Hepatocyte (in vitro differentiated cells): Measurements from ENCODE around the gene PROC. TPM values are rescaled to one million over a fixed set of nuclear protein-coding genes. Genes with fewer than 3 reads are reported as not detected.

Source experiments
- DNase-seq: peaks from one replicate; pipeline ENCODE4 v3.0.0-alpha.2; 2016; ENCODE audit warnings: low spot score
- H2AFZ ChIP-seq: fragments of 200-600 bp; sonication (generic); 2 replicates; pipeline ENCODE4 v1.6.0; 2016; ENCODE audit warnings: antibody characterized with exemption, mild to moderate bottlenecking
- H3K27ac ChIP-seq: fragments of 200-600 bp; sonication (generic); 2 replicates; pipeline ENCODE4 v1.5.1; 2016; ENCODE audit warnings: mild to moderate bottlenecking
- H3K27me3 ChIP-seq: fragments of 200-600 bp; sonication (generic); 2 replicates; pipeline ENCODE4 v1.6.1; 2016
- H3K36me3 ChIP-seq: fragments of 200-600 bp; sonication (generic); replicated peaks from 2 replicates; pipeline ENCODE4 v1.5.1; 2016; ENCODE audit warnings: low read depth; ENCODE audit not compliant: insufficient read depth
- H3K4me1 ChIP-seq: fragments of 200-600 bp; sonication (generic); 2 replicates; pipeline ENCODE4 v1.5.1; 2016; ENCODE audit warnings: mild to moderate bottlenecking, moderate library complexity; ENCODE audit not compliant: insufficient read depth
- H3K4me2 ChIP-seq: fragments of 200-600 bp; sonication (generic); 2 replicates; pipeline ENCODE4 v1.6.0; 2016
- H3K4me3 ChIP-seq: fragments of 200-600 bp; sonication (generic); 2 replicates; pipeline ENCODE4 v1.5.1; 2016; ENCODE audit warnings: mild to moderate bottlenecking
- H3K79me2 ChIP-seq: fragments of 200-600 bp; sonication (generic); 2 replicates; pipeline ENCODE4 v1.6.0; 2017; ENCODE audit warnings: mild to moderate bottlenecking
- H3K9me2 ChIP-seq: fragments of 200-600 bp; sonication (generic); replicated peaks from 2 replicates; pipeline ENCODE4 v1.6.0; 2017; ENCODE audit warnings: mild to moderate bottlenecking; ENCODE audit not compliant: insufficient read depth
- H3K9me3 ChIP-seq: fragments of 200-600 bp; sonication (generic); 2 replicates; pipeline ENCODE4 v1.5.1; 2016; ENCODE audit warnings: low read depth, mild to moderate bottlenecking
- H4K20me1 ChIP-seq: fragments of 200-600 bp; sonication (generic); 2 replicates; pipeline ENCODE4 v1.6.0; 2016; ENCODE audit warnings: mild to moderate bottlenecking; ENCODE audit not compliant: insufficient read depth, poor library complexity, severe bottlenecking
- EZH2 ChIP-seq: fragments of 200-600 bp; sonication (generic); IDR thresholded peaks from 2 replicates; pipeline ENCODE4 v1.6.1; 2016; ENCODE audit warnings: antibody characterized with exemption, mild to moderate bottlenecking, borderline replicate concordance
- EZH2phosphoT487 ChIP-seq: fragments of 200-600 bp; sonication (generic); IDR thresholded peaks from one replicate; pipeline ENCODE4 v1.6.1; 2018; ENCODE audit warnings: antibody characterized with exemption, mild to moderate bottlenecking, low read depth, moderate library complexity; ENCODE audit not compliant: unreplicated experiment, severe bottlenecking
- WGBS: methylation state at CpG from one replicate; pipeline ENCODE4 v1.1.6; 2016; ENCODE audit warnings: low lambda C conversion rate; ENCODE audit errors: missing lambda C conversion rate; 5-methylcytosine and 5-hydroxymethylcytosine counted together
- polyA plus RNA-seq: library from polyadenylated mRNA; unstranded; fragments of >200 nt; fragmentation: Nextera tagmentation; extraction: Ambion mirVana; gene quantifications from 2 replicates; pipeline ENCODE4 v1.2.1, GENCODE V29; 2016
- total RNA-seq: library from RNA; depleted of rRNA; stranded (reverse); fragments of >200 nt; gene quantifications from 2 replicates; pipeline ENCODE4 v1.2.3, GENCODE V29; 2014
- TF ChIP-seq, protein P1 (sequence below): fragments of 200-600 bp; sonication (generic); IDR thresholded peaks from 2 replicates; pipeline ENCODE4 v1.5.1; 2016; ENCODE audit warnings: antibody characterized with exemption, mild to moderate bottlenecking; ENCODE audit not compliant: poor library complexity

Gene PROC
- total and polyA plus RNA-seq, 2 experiments from 2014 or later, result 42.6 to 70.2 TPM

DNA sequence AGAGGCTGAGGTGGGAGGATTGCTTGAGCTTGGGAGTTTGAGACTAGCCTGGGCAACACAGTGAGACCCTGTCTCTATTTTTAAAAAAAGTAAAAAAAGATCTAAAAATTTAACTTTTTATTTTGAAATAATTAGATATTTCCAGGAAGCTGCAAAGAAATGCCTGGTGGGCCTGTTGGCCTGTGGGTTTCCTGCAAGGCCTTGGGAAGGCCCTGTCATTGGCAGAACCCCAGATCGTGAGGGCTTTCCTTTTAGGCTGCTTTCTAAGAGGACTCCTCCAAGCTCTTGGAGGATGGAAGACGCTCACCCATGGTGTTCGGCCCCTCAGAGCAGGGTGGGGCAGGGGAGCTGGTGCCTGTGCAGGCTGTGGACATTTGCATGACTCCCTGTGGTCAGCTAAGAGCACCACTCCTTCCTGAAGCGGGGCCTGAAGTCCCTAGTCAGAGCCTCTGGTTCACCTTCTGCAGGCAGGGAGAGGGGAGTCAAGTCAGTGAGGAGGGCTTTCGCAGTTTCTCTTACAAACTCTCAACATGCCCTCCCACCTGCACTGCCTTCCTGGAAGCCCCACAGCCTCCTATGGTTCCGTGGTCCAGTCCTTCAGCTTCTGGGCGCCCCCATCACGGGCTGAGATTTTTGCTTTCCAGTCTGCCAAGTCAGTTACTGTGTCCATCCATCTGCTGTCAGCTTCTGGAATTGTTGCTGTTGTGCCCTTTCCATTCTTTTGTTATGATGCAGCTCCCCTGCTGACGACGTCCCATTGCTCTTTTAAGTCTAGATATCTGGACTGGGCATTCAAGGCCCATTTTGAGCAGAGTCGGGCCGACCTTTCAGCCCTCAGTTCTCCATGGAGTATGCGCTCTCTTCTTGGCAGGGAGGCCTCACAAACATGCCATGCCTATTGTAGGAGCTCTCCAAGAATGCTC lies 6.6 kb downstream of the PROC start:
- Histone ChIP-seq H3K9me3 (no peaks in the 10 kb centered on the region), H3K36me3 (no peaks in the 10 kb centered on the region), H2AFZ (no peak overlapping the region), H3K4me1 (no peaks in the 10 kb centered on the region), H3K9me2 (no peaks in the 10 kb centered on the region), H3K27me3 (no peaks in the 10 kb centered on the region), H3K4me2 (peak overlapping the region; percentile 99), H3K27ac (no peak overlapping the region), H3K79me2 (peaks cover 4% of the 10 kb centered on the region), H4K20me1 (no peaks in the 10 kb centered on the region), H3K4me3 (no peak overlapping the region)
- WGBS, result 77% methylated on average over 13 of the region's 13 CpGs
- TF ChIP-seq EZH2phosphoT487 (no peak), EZH2 (no peak)
- TF ChIP-seq, protein P1, sequence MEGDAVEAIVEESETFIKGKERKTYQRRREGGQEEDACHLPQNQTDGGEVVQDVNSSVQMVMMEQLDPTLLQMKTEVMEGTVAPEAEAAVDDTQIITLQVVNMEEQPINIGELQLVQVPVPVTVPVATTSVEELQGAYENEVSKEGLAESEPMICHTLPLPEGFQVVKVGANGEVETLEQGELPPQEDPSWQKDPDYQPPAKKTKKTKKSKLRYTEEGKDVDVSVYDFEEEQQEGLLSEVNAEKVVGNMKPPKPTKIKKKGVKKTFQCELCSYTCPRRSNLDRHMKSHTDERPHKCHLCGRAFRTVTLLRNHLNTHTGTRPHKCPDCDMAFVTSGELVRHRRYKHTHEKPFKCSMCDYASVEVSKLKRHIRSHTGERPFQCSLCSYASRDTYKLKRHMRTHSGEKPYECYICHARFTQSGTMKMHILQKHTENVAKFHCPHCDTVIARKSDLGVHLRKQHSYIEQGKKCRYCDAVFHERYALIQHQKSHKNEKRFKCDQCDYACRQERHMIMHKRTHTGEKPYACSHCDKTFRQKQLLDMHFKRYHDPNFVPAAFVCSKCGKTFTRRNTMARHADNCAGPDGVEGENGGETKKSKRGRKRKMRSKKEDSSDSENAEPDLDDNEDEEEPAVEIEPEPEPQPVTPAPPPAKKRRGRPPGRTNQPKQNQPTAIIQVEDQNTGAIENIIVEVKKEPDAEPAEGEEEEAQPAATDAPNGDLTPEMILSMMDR, result no peak
- no peak for DNase-seq

DNA sequence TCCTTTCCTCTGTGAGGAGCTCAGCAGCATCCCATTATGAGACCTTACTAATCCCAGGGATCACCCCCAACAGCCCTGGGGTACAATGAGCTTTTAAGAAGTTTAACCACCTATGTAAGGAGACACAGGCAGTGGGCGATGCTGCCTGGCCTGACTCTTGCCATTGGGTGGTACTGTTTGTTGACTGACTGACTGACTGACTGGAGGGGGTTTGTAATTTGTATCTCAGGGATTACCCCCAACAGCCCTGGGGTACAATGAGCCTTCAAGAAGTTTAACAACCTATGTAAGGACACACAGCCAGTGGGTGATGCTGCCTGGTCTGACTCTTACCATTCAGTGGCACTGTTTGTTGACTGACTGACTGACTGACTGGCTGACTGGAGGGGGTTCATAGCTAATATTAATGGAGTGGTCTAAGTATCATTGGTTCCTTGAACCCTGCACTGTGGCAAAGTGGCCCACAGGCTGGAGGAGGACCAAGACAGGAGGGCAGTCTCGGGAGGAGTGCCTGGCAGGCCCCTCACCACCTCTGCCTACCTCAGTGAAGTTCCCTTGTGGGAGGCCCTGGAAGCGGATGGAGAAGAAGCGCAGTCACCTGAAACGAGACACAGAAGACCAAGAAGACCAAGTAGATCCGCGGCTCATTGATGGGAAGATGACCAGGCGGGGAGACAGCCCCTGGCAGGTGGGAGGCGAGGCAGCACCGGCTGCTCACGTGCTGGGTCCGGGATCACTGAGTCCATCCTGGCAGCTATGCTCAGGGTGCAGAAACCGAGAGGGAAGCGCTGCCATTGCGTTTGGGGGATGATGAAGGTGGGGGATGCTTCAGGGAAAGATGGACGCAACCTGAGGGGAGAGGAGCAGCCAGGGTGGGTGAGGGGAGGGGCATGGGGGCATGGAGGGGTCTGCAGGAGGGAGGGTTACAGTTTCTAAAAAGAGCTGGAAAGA lies 7.6 kb downstream of the PROC start:
- H3K27ac ChIP-seq, result no peak overlapping the region
- H3K9me2 ChIP-seq, result no peaks in the 10 kb centered on the region
- H3K79me2 ChIP-seq, result peaks cover 4% of the 10 kb centered on the region
- H3K36me3 ChIP-seq, result no peaks in the 10 kb centered on the region
- H3K27me3 ChIP-seq, result no peaks in the 10 kb centered on the region
- H3K4me1 ChIP-seq, result no peaks in the 10 kb centered on the region
- no peak overlapping the region for H2AFZ ChIP-seq
- DNase-seq, result no peak
- no peak overlapping the region for H3K4me3 ChIP-seq
- H3K9me3 ChIP-seq, result no peaks in the 10 kb centered on the region
- TF ChIP-seq EZH2 (no peak), EZH2phosphoT487 (no peak)
- TF ChIP-seq, protein P1, result no peak
- H4K20me1 ChIP-seq, result no peaks in the 10 kb centered on the region
- H3K4me2 ChIP-seq, result no peak overlapping the region
- 94% methylated on average over 16 of the region's 16 CpGs for WGBS

DNA sequence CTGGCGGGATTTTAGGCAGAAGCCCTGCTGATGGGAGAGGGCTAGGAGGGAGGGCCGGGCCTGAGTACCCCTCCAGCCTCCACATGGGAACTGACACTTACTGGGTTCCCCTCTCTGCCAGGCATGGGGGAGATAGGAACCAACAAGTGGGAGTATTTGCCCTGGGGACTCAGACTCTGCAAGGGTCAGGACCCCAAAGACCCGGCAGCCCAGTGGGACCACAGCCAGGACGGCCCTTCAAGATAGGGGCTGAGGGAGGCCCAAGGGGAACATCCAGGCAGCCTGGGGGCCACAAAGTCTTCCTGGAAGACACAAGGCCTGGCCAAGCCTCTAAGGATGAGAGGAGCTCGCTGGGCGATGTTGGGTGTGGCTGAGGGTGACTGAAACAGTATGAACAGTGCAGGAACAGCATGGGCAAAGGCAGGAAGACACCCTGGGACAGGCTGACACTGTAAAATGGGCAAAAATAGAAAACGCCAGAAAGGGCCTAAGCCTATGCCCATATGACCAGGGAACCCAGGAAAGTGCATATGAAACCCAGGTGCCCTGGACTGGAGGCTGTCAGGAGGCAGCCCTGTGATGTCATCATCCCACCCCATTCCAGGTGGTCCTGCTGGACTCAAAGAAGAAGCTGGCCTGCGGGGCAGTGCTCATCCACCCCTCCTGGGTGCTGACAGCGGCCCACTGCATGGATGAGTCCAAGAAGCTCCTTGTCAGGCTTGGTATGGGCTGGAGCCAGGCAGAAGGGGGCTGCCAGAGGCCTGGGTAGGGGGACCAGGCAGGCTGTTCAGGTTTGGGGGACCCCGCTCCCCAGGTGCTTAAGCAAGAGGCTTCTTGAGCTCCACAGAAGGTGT lies 8.5 kb downstream of the PROC start:
- H3K4me2 ChIP-seq, result no peak overlapping the region
- no peak overlapping the region for H2AFZ ChIP-seq
- no peaks in the 10 kb centered on the region for H3K4me1 ChIP-seq
- H3K9me3 ChIP-seq, result no peaks in the 10 kb centered on the region
- H3K9me2 ChIP-seq, result no peaks in the 10 kb centered on the region
- H3K27ac ChIP-seq, result no peak overlapping the region
- peaks cover 4% of the 10 kb centered on the region for H3K79me2 ChIP-seq
- 89% methylated on average over 9 of the region's 10 CpGs for WGBS
- H3K27me3 ChIP-seq, result no peaks in the 10 kb centered on the region
- no peak for DNase-seq
- H3K36me3 ChIP-seq, result no peaks in the 10 kb centered on the region
- H4K20me1 ChIP-seq, result no peaks in the 10 kb centered on the region
- H3K4me3 ChIP-seq, result no peak overlapping the region
- TF ChIP-seq EZH2phosphoT487, result no peak
- TF ChIP-seq EZH2, result no peak
- TF ChIP-seq, protein P1, result no peak
